GM08714 (cell line): ENCODE measurements around the gene ATP5PD.
"Not testable (repeated sequence)": the region's sequence is repeated elsewhere in the genome, so short reads cannot be mapped to it uniquely, and the experiment has no call there.

Experiments used
- H3K4me3 ChIP-seq: fragments of 200-500 bp; sonication (Bioruptor generic); 2 replicates; pipeline ENCODE4 v1.5.1; 2014; ENCODE audit warnings: mild to moderate bottlenecking, low read length, inconsistent platforms
- ZNF274 ChIP-seq: IDR thresholded peaks from 2 replicates; pipeline ENCODE4 v1.6.1; 2012; ENCODE audit warnings: mild to moderate bottlenecking, low read depth, low read length

Gene ATP5PD

DNA sequence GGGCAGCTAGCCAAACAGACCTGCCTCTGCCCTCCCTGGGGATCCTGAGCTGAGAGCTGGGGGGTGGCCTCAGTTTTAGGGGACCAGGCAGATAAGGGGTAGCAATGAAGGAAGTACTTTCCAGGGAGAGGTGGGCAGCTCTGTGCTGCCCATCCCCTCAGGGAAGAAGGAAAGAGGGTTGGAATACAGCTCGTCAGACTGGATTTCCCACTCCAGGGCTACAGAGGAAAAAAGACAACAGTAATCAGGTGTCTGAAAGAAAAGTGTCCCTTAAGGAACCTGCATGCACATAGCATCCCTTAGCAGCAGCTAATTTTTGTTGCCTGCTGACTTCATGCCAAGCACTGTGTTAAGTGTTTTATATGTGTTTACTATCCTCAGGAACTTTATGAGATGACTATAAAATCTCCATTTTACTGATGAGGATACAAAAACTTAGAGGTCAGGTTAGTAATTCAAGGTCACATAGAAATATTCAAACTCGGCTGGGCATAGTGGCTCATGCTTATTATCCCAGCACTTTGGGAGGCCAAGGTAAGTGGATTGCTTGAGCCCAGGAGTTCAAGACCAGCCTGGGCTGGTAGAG, 37.5 kb downstream of the ATP5PD start:
- TF ChIP-seq ZNF274, result no peak
- H3K4me3 ChIP-seq, result no peak overlapping the region

GRCh38 chr17:75008373-75008772, 38.4 kb downstream of the ATP5PD start:
- TF ChIP-seq ZNF274, result no peak
- H3K4me3 ChIP-seq, result no peak overlapping the region

DNA sequence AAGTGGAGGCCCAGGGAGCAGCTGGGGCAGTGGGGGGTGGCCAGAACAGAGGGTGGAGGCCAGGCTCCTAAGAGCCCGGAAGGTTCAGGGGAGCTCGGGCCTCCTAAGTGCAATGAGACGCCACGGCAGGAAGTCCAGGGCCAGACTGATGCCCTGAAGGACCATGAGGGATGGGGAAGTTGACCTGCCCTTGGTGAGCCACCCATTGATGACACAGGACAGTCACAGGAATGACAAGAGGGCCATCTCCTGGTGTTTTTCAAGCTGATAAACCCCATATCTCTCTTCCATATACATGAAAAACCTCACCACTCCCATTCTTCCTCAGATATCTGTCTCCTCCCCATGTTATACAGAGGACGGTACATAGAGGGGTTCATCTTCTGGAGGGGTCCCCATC, 40.1 kb downstream of the ATP5PD start:
- no peak for TF ChIP-seq ZNF274
- no peak overlapping the region for H3K4me3 ChIP-seq

- H3K4me3 ChIP-seq, result not testable (repeated sequence)
These were observed 40.7 kb downstream of the ATP5PD start for GRCh38 chr17:75006084-75006483.

DNA sequence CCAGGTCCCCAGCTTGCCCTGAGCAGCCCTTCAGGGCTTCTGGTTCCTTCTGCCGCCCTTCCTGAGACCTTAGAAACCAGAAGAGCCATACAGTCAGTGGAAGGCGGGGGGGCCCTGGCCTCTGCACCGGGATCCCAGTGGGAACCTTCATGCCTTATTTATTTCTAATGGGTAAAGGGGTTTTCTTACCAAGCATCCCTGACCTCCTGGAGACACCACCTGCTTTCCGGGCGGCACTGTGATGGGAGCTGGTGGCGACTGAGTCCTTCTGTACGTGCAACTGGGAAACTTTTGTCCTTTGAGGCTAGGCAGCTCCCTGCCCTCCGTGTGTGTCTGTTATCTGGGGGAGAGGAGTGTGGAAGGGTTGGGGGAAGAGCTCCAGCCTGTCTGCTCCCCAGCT, 41.5 kb downstream of the ATP5PD start:
- no peak overlapping the region for H3K4me3 ChIP-seq
- no peak for TF ChIP-seq ZNF274

GRCh38 chr17:75004371-75004770, 42.4 kb downstream of the ATP5PD start:
- no peak for TF ChIP-seq ZNF274
- H3K4me3 ChIP-seq, result no peak overlapping the region

- TF ChIP-seq ZNF274, result no peak
- H3K4me3 ChIP-seq, result no peak overlapping the region
These were observed 42.8 kb downstream of the ATP5PD start for GRCh38 chr17:75003957-75004355.

GRCh38 chr17:75003070-75003956, 43.5 kb downstream of the ATP5PD start:
- H3K4me3 ChIP-seq, result no peak overlapping the region
- TF ChIP-seq ZNF274, result no peak

DNA sequence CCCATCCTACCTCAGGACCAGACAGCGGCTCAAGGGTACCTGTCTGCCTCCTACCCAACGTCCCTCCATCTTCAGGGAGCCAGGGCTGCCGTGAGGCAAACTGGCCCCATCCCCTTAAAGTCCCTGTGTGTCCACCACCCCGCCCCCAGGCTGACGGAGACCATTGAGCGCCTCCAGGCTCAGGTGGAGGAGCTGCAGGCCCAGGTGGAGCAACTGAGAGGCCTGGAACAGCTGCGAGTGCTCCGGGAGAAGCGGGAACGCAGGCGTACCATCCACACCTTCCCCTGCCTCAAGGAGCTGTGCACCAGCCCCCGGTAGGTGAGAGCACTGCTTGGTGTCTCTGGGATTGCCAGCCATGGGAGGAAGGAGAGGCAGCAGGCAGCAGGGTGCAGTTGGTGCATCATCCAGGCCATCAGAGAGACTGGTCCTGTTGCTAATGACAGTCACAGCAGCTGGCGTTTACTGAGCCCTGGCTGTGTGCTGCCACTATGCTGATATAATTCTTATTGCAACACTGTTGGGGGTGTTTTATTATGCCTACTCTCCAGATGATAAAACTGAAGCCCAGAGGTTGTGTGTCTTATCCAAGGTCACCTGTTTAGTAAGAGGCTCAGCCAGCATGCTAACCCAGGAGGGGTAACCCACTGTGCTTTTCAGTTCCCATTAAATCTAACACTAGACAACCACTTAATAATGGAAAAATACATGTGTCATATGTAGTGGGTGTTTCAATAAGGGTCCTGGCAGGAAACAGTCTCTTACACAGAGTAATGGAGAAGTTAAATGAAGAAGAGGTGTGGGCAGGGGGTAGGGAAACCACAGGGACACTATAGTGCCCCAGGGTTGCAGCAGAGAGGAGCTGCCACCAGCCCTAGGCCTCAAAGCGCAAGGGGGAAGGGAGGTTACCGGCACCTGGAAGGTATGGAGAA, 44.6 kb downstream of the ATP5PD start:
- H3K4me3 ChIP-seq, result no peak overlapping the region
- no peak for TF ChIP-seq ZNF274

DNA sequence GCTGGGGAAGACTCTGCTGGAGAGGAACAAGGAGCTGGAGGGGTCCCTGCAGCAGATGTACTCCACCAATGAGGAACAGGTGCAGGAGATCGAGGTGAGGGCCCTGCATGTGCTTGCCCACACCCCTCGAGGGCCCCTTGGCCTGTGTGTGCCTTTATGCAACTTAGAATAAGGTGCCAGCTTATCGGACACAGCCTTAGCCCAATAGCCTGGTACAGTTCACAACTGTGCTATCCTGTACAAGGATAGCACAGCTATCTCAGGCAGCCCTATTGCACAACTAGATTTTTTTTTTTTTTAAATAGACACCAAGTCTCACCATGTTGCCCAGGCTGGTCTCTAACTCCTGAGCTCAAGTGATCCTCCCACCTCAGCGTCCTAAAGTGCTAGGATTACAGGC, 47.2 kb downstream of the ATP5PD start:
- no peak overlapping the region for H3K4me3 ChIP-seq
- no peak for TF ChIP-seq ZNF274

GRCh38 chr17:74998783-74999182, 48.0 kb downstream of the ATP5PD start:
- TF ChIP-seq ZNF274, result no peak
- H3K4me3 ChIP-seq, result no peak overlapping the region

DNA sequence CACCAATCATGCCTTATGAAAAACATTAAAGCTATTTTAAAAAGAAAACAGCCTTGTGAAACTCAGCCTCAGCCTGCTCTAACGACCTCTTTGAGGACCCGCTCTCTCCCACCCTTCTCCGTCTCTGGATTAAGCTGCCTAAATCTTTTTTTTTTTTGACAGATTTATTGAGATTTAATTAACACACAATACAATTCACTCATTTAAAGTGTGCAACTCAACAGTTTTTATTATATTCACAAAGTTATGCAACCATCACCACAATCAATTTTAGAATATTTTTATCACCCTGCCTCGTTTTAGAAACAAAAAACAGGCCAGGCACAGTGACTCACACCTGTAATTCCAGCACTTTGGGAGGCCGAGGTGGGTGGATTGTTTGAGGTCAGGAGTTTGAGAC, 50.9 kb downstream of the ATP5PD start:
- no peak for TF ChIP-seq ZNF274
- H3K4me3 ChIP-seq, result no peak overlapping the region

DNA sequence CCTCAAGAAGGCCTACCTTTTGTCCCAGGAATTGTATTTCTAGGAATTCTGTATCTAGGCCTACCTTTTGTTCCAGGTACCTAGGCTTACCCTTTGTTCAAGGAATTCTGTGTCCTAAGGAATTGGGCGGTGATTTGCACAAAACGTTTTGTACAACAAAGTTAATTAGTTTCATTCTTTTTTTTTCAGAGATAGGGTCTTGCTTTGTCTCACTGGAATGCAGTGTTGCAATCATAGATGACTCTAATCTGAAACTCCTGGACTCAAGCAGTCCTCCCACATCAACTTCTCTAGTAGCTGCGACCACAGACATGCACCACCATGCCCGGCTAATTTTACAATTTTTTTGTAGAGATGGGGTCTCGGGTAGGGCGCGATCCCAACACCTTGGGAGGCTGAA, 52.3 kb downstream of the ATP5PD start:
- no peak for TF ChIP-seq ZNF274
- H3K4me3 ChIP-seq, result no peak overlapping the region

GRCh38 chr17:74992223-74992622, 54.5 kb downstream of the ATP5PD start:
- H3K4me3 ChIP-seq, result no peak overlapping the region
- TF ChIP-seq ZNF274, result no peak
